Caco-2 (cell line): Measurements from ENCODE around the gene GALNT18. TPM values are rescaled to one million over a fixed set of nuclear protein-coding genes. Genes with fewer than 3 reads are reported as not detected.

Experiments
- BruUV-seq: library from RNA; stranded (reverse); fragments of 400-500 nt; replicated peaks from 2 replicates; lab custom pipeline; 2021; lab: Mats Ljungman, UMichigan
- CTCF ChIA-PET: fragments of 300-600 bp; sonication (Branson Sonifier 250); formaldehyde crosslinking; loops from one replicate; lab custom pipeline; 2022; ENCODE audit warnings: antibody characterized with exemption; lab: Charles Lee
- POLR2A ChIA-PET: fragments of 300-600 bp; sonication (Branson Sonifier 250); formaldehyde crosslinking; loops from one replicate; lab custom pipeline; 2022; ENCODE audit warnings: antibody characterized with exemption; lab: Charles Lee
- DNase-seq, 2 experiments: peaks; one replicate each; pipeline versions ENCODE4 v3.0.0 to v3.0.0-alpha.2; 2020 to 2022
- H3K27me3 ChIP-seq: replicated peaks from 2 replicates; pipeline ENCODE4 v1.6.0; 2011; ENCODE audit warnings: low read length; ENCODE audit not compliant: control insufficient read depth, insufficient read depth
- H3K36me3 ChIP-seq: 2 replicates; pipeline ENCODE4 v1.5.1; 2011; ENCODE audit warnings: low read length; ENCODE audit not compliant: control insufficient read depth, insufficient read depth
- H3K4me1 ChIP-seq: fragments of 250-450 bp; sonication (Bioruptor Pico); 2 replicates; pipeline ENCODE4 v1.5.1; 2020; ENCODE audit warnings: mild to moderate bottlenecking
- H3K4me3 ChIP-seq: 2 replicates; pipeline ENCODE4 v1.5.1; 2011; ENCODE audit warnings: low read depth, mild to moderate bottlenecking, control low read depth, low read length
- H3K9me3 ChIP-seq: fragments of 250-450 bp; sonication (Bioruptor Pico); 2 replicates; pipeline ENCODE4 v1.5.1; 2020; ENCODE audit warnings: mild to moderate bottlenecking, moderate library complexity
- H3K27ac Mint-ChIP-seq: one replicate; pipeline ENCODE4 v1.8.0; 2022; ENCODE audit warnings: mixed read lengths; ENCODE audit not compliant: unreplicated experiment
- H3K27me3 Mint-ChIP-seq: one replicate; pipeline ENCODE4 v1.8.0; 2022; ENCODE audit warnings: mixed read lengths; ENCODE audit not compliant: insufficient read depth, unreplicated experiment
- H3K36me3 Mint-ChIP-seq: one replicate; pipeline ENCODE4 v1.8.0; 2022; ENCODE audit warnings: mild to moderate bottlenecking, mixed read lengths; ENCODE audit not compliant: insufficient read depth, unreplicated experiment
- H3K4me1 Mint-ChIP-seq: one replicate; pipeline ENCODE4 v1.8.0; 2022; ENCODE audit warnings: low read depth, mixed read lengths; ENCODE audit not compliant: unreplicated experiment
- H3K4me3 Mint-ChIP-seq: one replicate; pipeline ENCODE4 v1.8.0; 2022; ENCODE audit warnings: mild to moderate bottlenecking, moderate library complexity, mixed read lengths; ENCODE audit not compliant: unreplicated experiment
- H3K9me3 Mint-ChIP-seq: one replicate; pipeline ENCODE4 v1.8.0; 2022; ENCODE audit warnings: mixed read lengths; ENCODE audit not compliant: unreplicated experiment
- intact Hi-C: fragments of 100-400 bp; cut with micrococcal nuclease; formaldehyde crosslinking; loops from one replicate; pipeline ENCODE4 v1.10.0; 2022; ENCODE audit not compliant: unreplicated experiment
- total RNA-seq: library from RNA; stranded (reverse); gene quantifications from 2 replicates; pipeline ENCODE4 v1.2.3, GENCODE V29; 2022
- TF ChIP-seq, protein P1 (sequence below), 2 experiments: fragments of 200-600 bp in 1 of 2; IDR thresholded peaks; 1 replicate in 1 of 2; 2 replicates in 1 of 2; pipeline versions ENCODE4 v1.5.1 to v1.8.0; 2011 to 2022; ENCODE audit warnings: antibody characterized with exemption in 1 of 2, control low read depth in 1 of 2, inconsistent platforms in 1 of 2, low read depth in 1 of 2, low read length in 1 of 2, mild to moderate bottlenecking in 1 of 2, moderate library complexity in 1 of 2; ENCODE audit not compliant: insufficient read depth in 1 of 2, severe bottlenecking in 1 of 2, unreplicated experiment in 1 of 2

GALNT18 gene
- total RNA-seq, 1 experiment from 2014 or later = 0.43 TPM

- H3K36me3 Mint-ChIP-seq = no peaks in the 10 kb centered on the region
- POLR2A ChIA-PET = no interaction called here
- no TSS peak for BruUV-seq
Measured at GRCh38 chr11:11618973-11619435, 2.8 kb downstream of the GALNT18 start.

DNA sequence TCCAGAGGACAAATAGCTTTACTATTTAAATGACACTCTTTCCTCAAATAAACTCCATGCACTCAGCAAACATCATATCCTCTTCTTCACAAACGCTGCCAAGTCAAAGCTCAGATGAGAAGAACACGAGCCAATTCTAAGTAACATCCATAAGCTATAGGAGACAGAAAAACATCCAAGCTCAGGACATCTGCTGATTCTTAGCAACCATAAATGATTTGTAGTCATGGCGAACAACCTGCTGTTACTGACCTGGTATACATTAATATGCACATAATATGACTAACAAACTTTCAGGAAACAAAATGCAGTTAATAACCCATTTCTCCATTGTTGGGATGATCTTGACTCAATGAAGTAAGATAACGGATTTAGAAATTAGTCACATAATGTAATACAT is 6.7 kb downstream of the GALNT18 start:
- no peak for DNase-seq
- H3K36me3 ChIP-seq = no peaks in the 10 kb centered on the region
- Mint-ChIP-seq H3K4me3 (no peak overlapping the region), H3K9me3 (no peaks in the 10 kb centered on the region), H3K27me3 (peaks cover 38% of the 10 kb centered on the region), H3K36me3 (no peaks in the 10 kb centered on the region), H3K4me1 (no peaks in the 10 kb centered on the region), H3K27ac (no peak overlapping the region)
- ChIA-PET CTCF (no interaction called here), POLR2A (no interaction called here)
- H3K9me3 ChIP-seq = no peaks in the 10 kb centered on the region
- TF ChIP-seq, protein P1, sequence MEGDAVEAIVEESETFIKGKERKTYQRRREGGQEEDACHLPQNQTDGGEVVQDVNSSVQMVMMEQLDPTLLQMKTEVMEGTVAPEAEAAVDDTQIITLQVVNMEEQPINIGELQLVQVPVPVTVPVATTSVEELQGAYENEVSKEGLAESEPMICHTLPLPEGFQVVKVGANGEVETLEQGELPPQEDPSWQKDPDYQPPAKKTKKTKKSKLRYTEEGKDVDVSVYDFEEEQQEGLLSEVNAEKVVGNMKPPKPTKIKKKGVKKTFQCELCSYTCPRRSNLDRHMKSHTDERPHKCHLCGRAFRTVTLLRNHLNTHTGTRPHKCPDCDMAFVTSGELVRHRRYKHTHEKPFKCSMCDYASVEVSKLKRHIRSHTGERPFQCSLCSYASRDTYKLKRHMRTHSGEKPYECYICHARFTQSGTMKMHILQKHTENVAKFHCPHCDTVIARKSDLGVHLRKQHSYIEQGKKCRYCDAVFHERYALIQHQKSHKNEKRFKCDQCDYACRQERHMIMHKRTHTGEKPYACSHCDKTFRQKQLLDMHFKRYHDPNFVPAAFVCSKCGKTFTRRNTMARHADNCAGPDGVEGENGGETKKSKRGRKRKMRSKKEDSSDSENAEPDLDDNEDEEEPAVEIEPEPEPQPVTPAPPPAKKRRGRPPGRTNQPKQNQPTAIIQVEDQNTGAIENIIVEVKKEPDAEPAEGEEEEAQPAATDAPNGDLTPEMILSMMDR (IDR thresholded peaks at IDR 0.05; ENCODE audit: insufficient read depth in 1 of 2, low read depth in 1 of 2, low read length in 1 of 2, severe bottlenecking in 1 of 2, unreplicated experiment in 1 of 2) = no peak
- intact Hi-C loops = no loop called here
- no TSS peak for BruUV-seq
- no peaks in the 10 kb centered on the region for H3K4me1 ChIP-seq
- peaks cover 2% of the 10 kb centered on the region; the same call in 1 of the 2 replicates for H3K27me3 ChIP-seq
- H3K4me3 ChIP-seq = no peak overlapping the region

More at GRCh38 chr11:11618973-11619435, 2.8 kb downstream of the GALNT18 start:
- TF ChIP-seq, protein P1 (IDR thresholded peaks at IDR 0.05; ENCODE audit: insufficient read depth in 1 of 2, low read depth in 1 of 2, low read length in 1 of 2, severe bottlenecking in 1 of 2, unreplicated experiment in 1 of 2) = peak in 1 of 2 experiments; percentile 38
- Mint-ChIP-seq H3K9me3 (no peaks in the 10 kb centered on the region), H3K27me3 (peaks cover 28% of the 10 kb centered on the region), H3K4me1 (peaks cover 8% of the 10 kb centered on the region), H3K4me3 (peak overlapping the region; percentile 77), H3K27ac (no peak overlapping the region)
- Histone ChIP-seq H3K9me3 (no peaks in the 10 kb centered on the region), H3K36me3 (no peaks in the 10 kb centered on the region), H3K4me3 (no peak overlapping the region), H3K27me3 (peaks cover 10% of the 10 kb centered on the region), H3K4me1 (peaks cover 18% of the 10 kb centered on the region; the same call in 1 of the 2 replicates)
- intact Hi-C loops = loop anchor here (1.0 kb wide), 1 partner anchor 168 kb away; no protein-coding TSS in a partner anchor
- CTCF ChIA-PET = no interaction called here
- DNase-seq = peak in 1 of 2 experiments; percentile 24

- no TSS peak for BruUV-seq
- H3K4me3 Mint-ChIP-seq = no peak overlapping the region
- H3K4me3 ChIP-seq = no peak overlapping the region
- H3K36me3 Mint-ChIP-seq = no peaks in the 10 kb centered on the region
- POLR2A ChIA-PET = no interaction called here
- no peaks in the 10 kb centered on the region for H3K9me3 ChIP-seq
- TF ChIP-seq, protein P1 (IDR thresholded peaks at IDR 0.05; ENCODE audit: insufficient read depth in 1 of 2, low read depth in 1 of 2, low read length in 1 of 2, severe bottlenecking in 1 of 2, unreplicated experiment in 1 of 2) = no peak
- no peaks in the 10 kb centered on the region for H3K4me1 ChIP-seq
- H3K27me3 Mint-ChIP-seq = peaks cover 35% of the 10 kb centered on the region
- H3K4me1 Mint-ChIP-seq = no peaks in the 10 kb centered on the region
- H3K27ac Mint-ChIP-seq = no peak overlapping the region
- H3K27me3 ChIP-seq = no peaks in the 10 kb centered on the region
- H3K9me3 Mint-ChIP-seq = no peaks in the 10 kb centered on the region
- intact Hi-C loops = no loop called here
- no peak for DNase-seq
- no peaks in the 10 kb centered on the region for H3K36me3 ChIP-seq
- CTCF ChIA-PET = no interaction called here
Measured at GRCh38 chr11:11612439-11612838, 9.4 kb downstream of the GALNT18 start.
